Ishikawa (cell line): ENCODE data around the gene ERG28.

Experiments
- CEBPB ChIP-seq: IDR thresholded peaks from 2 replicates; pipeline ENCODE4 v1.6.1; 2012
- CREB1 ChIP-seq: IDR thresholded peaks from 2 replicates; pipeline ENCODE4 v1.6.1; 2012; ENCODE audit warnings: low read depth
- EGR1 ChIP-seq: IDR thresholded peaks from 2 replicates; pipeline ENCODE4 v1.6.1; 2012
- EP300 ChIP-seq: IDR thresholded peaks from 2 replicates; pipeline ENCODE4 v1.6.1; 2012; ENCODE audit warnings: borderline replicate concordance
- FOXM1 ChIP-seq: IDR thresholded peaks from 2 replicates; pipeline ENCODE4 v1.6.1; 2012; ENCODE audit warnings: low read depth, borderline replicate concordance
- NFIC ChIP-seq: IDR thresholded peaks from 2 replicates; pipeline ENCODE4 v1.6.1; 2012
- RAD21 ChIP-seq: IDR thresholded peaks from 2 replicates; pipeline ENCODE4 v1.6.1; 2012; ENCODE audit warnings: low read depth
- TAF1 ChIP-seq: IDR thresholded peaks from 2 replicates; pipeline ENCODE4 v1.6.1; 2012; ENCODE audit warnings: low read depth, mild to moderate bottlenecking
- TCF12 ChIP-seq: IDR thresholded peaks from 2 replicates; pipeline ENCODE4 v1.6.1; 2012; ENCODE audit warnings: low read depth
- TEAD4 ChIP-seq: IDR thresholded peaks from 2 replicates; pipeline ENCODE4 v1.6.1; 2012
- YY1 ChIP-seq: IDR thresholded peaks from 2 replicates; pipeline ENCODE4 v1.6.1; 2012; ENCODE audit warnings: low read depth
- ZBTB7A ChIP-seq: IDR thresholded peaks from 2 replicates; pipeline ENCODE4 v1.6.1; 2012; ENCODE audit warnings: low read depth
- TF ChIP-seq, protein P1 (sequence below): IDR thresholded peaks from 2 replicates; pipeline ENCODE4 v1.6.1; 2012; ENCODE audit warnings: low read depth, mild to moderate bottlenecking
- TF ChIP-seq, protein P2 (sequence below): IDR thresholded peaks from 2 replicates; pipeline ENCODE4 v1.6.1; 2012
- TF ChIP-seq, protein P3 (sequence below): IDR thresholded peaks from 2 replicates; pipeline ENCODE4 v1.6.1; 2012

The ERG28 gene

DNA sequence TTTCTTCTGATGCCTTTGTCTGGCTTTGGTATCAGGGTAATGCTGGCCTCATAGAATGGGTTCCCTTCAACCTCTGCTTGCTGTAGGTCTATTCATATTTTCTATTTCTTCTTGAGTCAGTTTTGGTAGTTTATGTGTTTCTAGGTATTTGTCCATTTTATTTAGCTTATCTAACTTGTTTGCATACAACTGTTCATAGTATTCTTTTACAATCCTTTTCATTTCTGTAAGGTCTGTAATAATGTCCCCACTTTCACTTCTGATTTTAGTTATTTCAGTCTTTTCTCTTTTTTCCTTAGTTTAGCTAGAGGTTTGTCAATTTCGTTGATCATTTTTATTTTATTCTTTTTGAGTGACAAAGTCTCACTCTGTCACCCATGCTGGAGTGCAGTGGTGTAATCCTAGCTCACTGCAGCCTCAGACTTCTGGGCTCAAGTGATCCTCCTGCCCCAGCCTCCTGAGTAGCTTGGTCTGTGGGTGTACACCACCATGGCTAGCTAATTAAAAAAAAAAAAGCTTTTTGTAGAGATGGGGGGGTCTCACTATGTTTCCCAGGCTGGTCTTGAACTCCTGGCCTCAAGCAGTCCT is 12.0 kb upstream of the ERG28 start:
- TF ChIP-seq TEAD4, result no peak
- no peak for TF ChIP-seq ZBTB7A
- TF ChIP-seq RAD21, result no peak
- no peak for TF ChIP-seq TCF12
- TF ChIP-seq CREB1, result no peak
- TF ChIP-seq, protein P1, sequence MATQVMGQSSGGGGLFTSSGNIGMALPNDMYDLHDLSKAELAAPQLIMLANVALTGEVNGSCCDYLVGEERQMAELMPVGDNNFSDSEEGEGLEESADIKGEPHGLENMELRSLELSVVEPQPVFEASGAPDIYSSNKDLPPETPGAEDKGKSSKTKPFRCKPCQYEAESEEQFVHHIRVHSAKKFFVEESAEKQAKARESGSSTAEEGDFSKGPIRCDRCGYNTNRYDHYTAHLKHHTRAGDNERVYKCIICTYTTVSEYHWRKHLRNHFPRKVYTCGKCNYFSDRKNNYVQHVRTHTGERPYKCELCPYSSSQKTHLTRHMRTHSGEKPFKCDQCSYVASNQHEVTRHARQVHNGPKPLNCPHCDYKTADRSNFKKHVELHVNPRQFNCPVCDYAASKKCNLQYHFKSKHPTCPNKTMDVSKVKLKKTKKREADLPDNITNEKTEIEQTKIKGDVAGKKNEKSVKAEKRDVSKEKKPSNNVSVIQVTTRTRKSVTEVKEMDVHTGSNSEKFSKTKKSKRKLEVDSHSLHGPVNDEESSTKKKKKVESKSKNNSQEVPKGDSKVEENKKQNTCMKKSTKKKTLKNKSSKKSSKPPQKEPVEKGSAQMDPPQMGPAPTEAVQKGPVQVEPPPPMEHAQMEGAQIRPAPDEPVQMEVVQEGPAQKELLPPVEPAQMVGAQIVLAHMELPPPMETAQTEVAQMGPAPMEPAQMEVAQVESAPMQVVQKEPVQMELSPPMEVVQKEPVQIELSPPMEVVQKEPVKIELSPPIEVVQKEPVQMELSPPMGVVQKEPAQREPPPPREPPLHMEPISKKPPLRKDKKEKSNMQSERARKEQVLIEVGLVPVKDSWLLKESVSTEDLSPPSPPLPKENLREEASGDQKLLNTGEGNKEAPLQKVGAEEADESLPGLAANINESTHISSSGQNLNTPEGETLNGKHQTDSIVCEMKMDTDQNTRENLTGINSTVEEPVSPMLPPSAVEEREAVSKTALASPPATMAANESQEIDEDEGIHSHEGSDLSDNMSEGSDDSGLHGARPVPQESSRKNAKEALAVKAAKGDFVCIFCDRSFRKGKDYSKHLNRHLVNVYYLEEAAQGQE, result no peak
- no peak for TF ChIP-seq EGR1
- TF ChIP-seq NFIC, result no peak
- TF ChIP-seq, protein P2, sequence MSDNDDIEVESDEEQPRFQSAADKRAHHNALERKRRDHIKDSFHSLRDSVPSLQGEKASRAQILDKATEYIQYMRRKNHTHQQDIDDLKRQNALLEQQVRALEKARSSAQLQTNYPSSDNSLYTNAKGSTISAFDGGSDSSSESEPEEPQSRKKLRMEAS, result no peak
- no peak for TF ChIP-seq TAF1

DNA sequence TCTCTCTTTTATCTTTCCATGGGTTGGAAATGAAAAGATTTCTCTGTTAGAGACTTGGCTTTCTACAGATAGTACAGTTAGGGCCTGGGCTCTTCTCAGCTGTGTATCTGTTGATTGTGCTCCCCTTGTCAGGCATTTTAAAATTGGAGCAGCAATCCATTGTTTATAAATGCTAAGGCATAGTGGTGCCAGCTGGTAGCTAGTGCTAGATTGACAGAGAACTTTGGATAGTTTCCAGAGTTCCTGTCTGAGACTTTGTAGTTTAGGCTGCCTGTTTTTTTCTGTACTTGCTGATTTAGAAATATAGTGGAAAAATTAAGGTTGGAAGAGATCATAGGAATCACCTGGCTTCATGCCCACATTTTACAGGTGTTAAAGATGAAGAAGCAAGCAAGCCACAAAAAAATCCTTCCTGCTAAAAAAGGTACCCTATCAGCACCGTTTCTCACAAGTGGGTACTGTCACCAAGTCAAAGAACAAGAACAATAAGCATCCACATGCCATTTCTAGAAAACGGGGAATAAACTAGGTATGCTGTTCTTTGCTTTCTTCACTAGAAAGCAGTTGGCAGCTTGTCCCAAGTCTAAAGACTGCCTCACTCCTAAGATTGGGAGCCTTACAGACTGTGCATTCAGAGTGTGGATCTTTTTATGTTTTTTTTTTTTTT is 6.6 kb upstream of the ERG28 start:
- TF ChIP-seq RAD21, result no peak
- TF ChIP-seq TAF1, result no peak
- TF ChIP-seq CREB1, result no peak
- TF ChIP-seq ZBTB7A, result no peak
- no peak for TF ChIP-seq TEAD4
- TF ChIP-seq, protein P3, sequence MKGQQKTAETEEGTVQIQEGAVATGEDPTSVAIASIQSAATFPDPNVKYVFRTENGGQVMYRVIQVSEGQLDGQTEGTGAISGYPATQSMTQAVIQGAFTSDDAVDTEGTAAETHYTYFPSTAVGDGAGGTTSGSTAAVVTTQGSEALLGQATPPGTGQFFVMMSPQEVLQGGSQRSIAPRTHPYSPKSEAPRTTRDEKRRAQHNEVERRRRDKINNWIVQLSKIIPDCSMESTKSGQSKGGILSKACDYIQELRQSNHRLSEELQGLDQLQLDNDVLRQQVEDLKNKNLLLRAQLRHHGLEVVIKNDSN, result no peak
- no peak for TF ChIP-seq NFIC
- TF ChIP-seq EGR1, result no peak
- no peak for TF ChIP-seq FOXM1
- no peak for TF ChIP-seq YY1
- no peak for TF ChIP-seq EP300
- TF ChIP-seq CEBPB, result no peak
- TF ChIP-seq, protein P1, result no peak
- no peak for TF ChIP-seq TCF12
- TF ChIP-seq, protein P2, result no peak

DNA sequence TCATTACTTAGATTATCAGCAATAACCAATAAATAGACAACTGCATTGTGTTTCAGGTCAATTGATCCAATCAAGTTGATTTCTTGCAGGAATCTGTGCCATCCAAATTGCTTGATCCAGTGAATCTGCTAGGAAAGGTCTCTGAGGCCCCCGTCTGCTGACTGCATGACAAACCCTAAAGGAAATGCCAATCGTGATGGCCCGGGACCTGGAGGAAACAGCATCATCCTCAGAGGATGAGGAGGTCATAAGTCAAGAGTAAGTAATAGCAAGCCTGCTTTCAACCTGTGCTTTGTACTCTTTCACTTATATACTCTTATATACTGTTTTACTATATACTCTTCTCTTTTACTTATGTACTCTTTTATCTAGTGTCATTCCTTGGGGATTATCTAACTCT is 2.3 kb upstream of the ERG28 start:
- TF ChIP-seq CREB1 (no peak), EP300 (no peak)
- TF ChIP-seq, protein P3, result no peak

DNA sequence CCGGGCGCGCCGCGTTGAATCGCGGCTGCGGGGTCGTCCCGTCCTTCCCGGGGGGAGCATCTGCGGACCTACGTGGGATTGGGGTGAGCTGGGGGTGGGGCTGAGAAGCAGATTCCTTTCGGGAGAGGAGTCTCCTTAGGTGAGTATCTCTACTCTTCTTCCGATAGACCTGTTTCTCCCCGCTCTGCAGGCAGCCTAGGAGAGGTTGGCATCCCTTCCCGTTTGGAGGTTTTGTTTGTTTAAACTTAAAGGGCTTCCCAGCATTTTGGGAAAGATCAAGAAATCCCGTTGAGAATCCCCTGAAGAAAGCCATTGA is 781 bp upstream of the ERG28 start:
- TF ChIP-seq, protein P3, result no peak
- TF ChIP-seq YY1, result no peak

DNA sequence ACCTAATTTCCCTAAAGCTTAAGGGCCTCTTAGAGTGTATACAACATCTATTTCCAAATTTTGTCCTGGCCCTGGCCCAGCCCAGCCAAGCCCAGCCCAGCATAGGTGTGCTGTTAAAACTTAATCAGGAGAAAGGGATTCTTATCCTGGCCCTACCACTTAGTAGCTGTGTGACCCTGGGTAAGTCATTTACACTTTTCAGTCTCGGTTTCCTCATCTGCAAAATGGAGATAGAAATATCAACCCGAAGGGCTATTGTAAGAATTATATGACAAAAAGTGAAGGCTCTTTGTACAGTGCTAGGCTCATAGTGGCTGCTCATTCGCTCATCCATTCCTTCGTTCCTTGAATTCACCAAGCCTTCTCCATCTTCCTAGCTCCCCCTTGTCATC is 442 bp downstream of the ERG28 start:
- TF ChIP-seq, protein P1, result no peak
- TF ChIP-seq, protein P3, result no peak
- TF ChIP-seq EGR1 (no peak), TCF12 (no peak), FOXM1 (no peak)
